MM.1S (cell line): ENCODE measurements around the gene PFKFB1.

ENCODE experiments used
- DNase-seq: peaks from one replicate; pipeline ENCODE4 v3.0.0-alpha.2; 2015
- H2AFZ ChIP-seq: fragments of 300-600 bp; sonication (generic); 2 replicates; pipeline ENCODE4 v1.6.0; 2016; ENCODE audit warnings: antibody characterized with exemption, low read length
- H3F3A ChIP-seq: fragments of 300-600 bp; sonication (generic); 2 replicates; pipeline ENCODE4 v1.6.1; 2016; ENCODE audit warnings: mild to moderate bottlenecking, antibody characterized with exemption, low read length, moderate library complexity, mixed read lengths; ENCODE audit not compliant: insufficient read depth
- H3K27ac ChIP-seq: fragments of 300-600 bp; sonication (generic); 2 replicates; pipeline ENCODE4 v1.5.1; 2016; ENCODE audit warnings: mild to moderate bottlenecking, low read length
- H3K27me3 ChIP-seq: fragments of 300-600 bp; sonication (generic); replicated peaks from 2 replicates; pipeline ENCODE4 v1.6.0; 2016; ENCODE audit warnings: low read length; ENCODE audit not compliant: insufficient read depth
- H3K36me3 ChIP-seq: fragments of 300-600 bp; sonication (generic); replicated peaks from 2 replicates; pipeline ENCODE4 v1.6.1; 2016; ENCODE audit warnings: mild to moderate bottlenecking, low read length, mixed read lengths; ENCODE audit not compliant: insufficient read depth
- H3K4me1 ChIP-seq: fragments of 300-600 bp; sonication (generic); 2 replicates; pipeline ENCODE4 v1.6.1; 2016; ENCODE audit warnings: low read length, mixed read lengths
- H3K4me2 ChIP-seq: fragments of 300-600 bp; sonication (generic); 2 replicates; pipeline ENCODE4 v1.6.0; 2016; ENCODE audit warnings: low read depth, low read length
- H3K4me3 ChIP-seq: fragments of 300-600 bp; sonication (generic); 2 replicates; pipeline ENCODE4 v1.5.1; 2016; ENCODE audit warnings: low read length, mixed read lengths
- H3K79me2 ChIP-seq: fragments of 300-600 bp; sonication (generic); 2 replicates; pipeline ENCODE4 v1.6.1; 2016; ENCODE audit warnings: mixed run types, low read length, mixed read lengths
- H3K9ac ChIP-seq: fragments of 300-600 bp; sonication (generic); 2 replicates; pipeline ENCODE4 v1.6.1; 2016; ENCODE audit warnings: low read length, mixed read lengths
- H3K9me2 ChIP-seq: fragments of 300-600 bp; sonication (generic); replicated peaks from 2 replicates; pipeline ENCODE4 v1.6.1; 2016; ENCODE audit warnings: mild to moderate bottlenecking, low read length, mixed read lengths; ENCODE audit not compliant: insufficient read depth
- H3K9me3 ChIP-seq: fragments of 300-600 bp; sonication (generic); replicated peaks from 2 replicates; pipeline ENCODE4 v1.6.1; 2016; ENCODE audit warnings: mild to moderate bottlenecking, low read length, mixed read lengths; ENCODE audit not compliant: insufficient read depth
- H4K20me1 ChIP-seq: fragments of 300-600 bp; sonication (generic); 2 replicates; pipeline ENCODE4 v1.6.1; 2016; ENCODE audit warnings: mild to moderate bottlenecking, low read length, moderate library complexity, mixed read lengths; ENCODE audit not compliant: insufficient read depth
- CTCF ChIP-seq: fragments of 300-600 bp; sonication (generic); IDR thresholded peaks from 2 replicates; pipeline ENCODE4 v1.5.1; 2016; ENCODE audit warnings: antibody characterized with exemption, low read length, mixed read lengths
- EZH2 ChIP-seq: fragments of 300-600 bp; sonication (generic); optimal IDR thresholded peaks from 2 replicates; pipeline ENCODE3; 2017; ENCODE audit warnings: low read depth, mild to moderate bottlenecking, antibody characterized with exemption, low read length, mixed read lengths
- EZH2phosphoT487 ChIP-seq: fragments of 300-600 bp; sonication (generic); IDR thresholded peaks from 2 replicates; pipeline ENCODE4 v1.6.1; 2018; ENCODE audit warnings: antibody characterized with exemption, low read length

PFKFB1 gene

GRCh38 chrX:54964766-54965497 is 29.1 kb downstream of the PFKFB1 start:
- no peaks in the 10 kb centered on the region for H4K20me1 ChIP-seq
- H2AFZ ChIP-seq: no peak overlapping the region
- DNase-seq: no peak
- no peaks in the 10 kb centered on the region for H3K36me3 ChIP-seq
- H3K9ac ChIP-seq: no peak overlapping the region
- no peaks in the 10 kb centered on the region for H3K9me2 ChIP-seq
- H3K9me3 ChIP-seq: no peaks in the 10 kb centered on the region
- no peak overlapping the region for H3K4me2 ChIP-seq
- H3K4me3 ChIP-seq: no peak overlapping the region
- H3K27me3 ChIP-seq: no peaks in the 10 kb centered on the region
- no peak overlapping the region for H3K27ac ChIP-seq
- H3K4me1 ChIP-seq: no peaks in the 10 kb centered on the region
- H3K79me2 ChIP-seq: no peaks in the 10 kb centered on the region
- H3F3A ChIP-seq: no peaks in the 10 kb centered on the region
- TF ChIP-seq EZH2phosphoT487 (no peak), EZH2 (no peak), CTCF (no peak)

GRCh38 chrX:54961750-54962149 is 32.2 kb downstream of the PFKFB1 start:
- Histone ChIP-seq H3F3A (no peaks in the 10 kb centered on the region), H3K9ac (no peak overlapping the region), H3K79me2 (no peaks in the 10 kb centered on the region), H3K4me3 (no peak overlapping the region), H4K20me1 (no peaks in the 10 kb centered on the region), H3K9me3 (no peaks in the 10 kb centered on the region), H3K9me2 (no peaks in the 10 kb centered on the region), H2AFZ (no peak overlapping the region), H3K36me3 (no peaks in the 10 kb centered on the region), H3K27ac (no peak overlapping the region), H3K27me3 (no peaks in the 10 kb centered on the region), H3K4me1 (no peaks in the 10 kb centered on the region), H3K4me2 (no peak overlapping the region)
- no peak for DNase-seq
- TF ChIP-seq EZH2phosphoT487: no peak
- no peak for TF ChIP-seq EZH2
- TF ChIP-seq CTCF: no peak

GRCh38 chrX:54950730-54951375 is 43.1 kb downstream of the PFKFB1 start:
- H3K4me1 ChIP-seq: no peaks in the 10 kb centered on the region
- H3K4me2 ChIP-seq: no peak overlapping the region
- H3K4me3 ChIP-seq: no peak overlapping the region
- no peaks in the 10 kb centered on the region for H3K9me3 ChIP-seq
- H2AFZ ChIP-seq: no peak overlapping the region
- H3K27ac ChIP-seq: no peak overlapping the region
- H3K9me2 ChIP-seq: no peaks in the 10 kb centered on the region
- no peaks in the 10 kb centered on the region for H3K36me3 ChIP-seq
- DNase-seq: no peak
- H3F3A ChIP-seq: no peaks in the 10 kb centered on the region
- H3K27me3 ChIP-seq: no peaks in the 10 kb centered on the region
- TF ChIP-seq EZH2 (no peak), CTCF (no peak), EZH2phosphoT487 (no peak)
- no peaks in the 10 kb centered on the region for H4K20me1 ChIP-seq
- no peak overlapping the region for H3K9ac ChIP-seq
- no peaks in the 10 kb centered on the region for H3K79me2 ChIP-seq
